Stimulated activated CD4-positive, alpha-beta T cell treated with anti-CD3 and anti-CD28 coated beads, Interleukin-12 subunit alpha, Interleukin-12 subunit beta, amount 100 ng/mL, for 24 hours (primary cell): Measurements from ENCODE around the gene PGA4.

Source experiments
- DNase-seq, 2 experiments: peaks; one replicate each; pipeline ENCODE4 v3.0.0-alpha.2; 2020; ENCODE audit warnings: low read depth in 2 of 2

The PGA4 gene

GRCh38 chr11:61279934-61280659 lies 58.0 kb downstream of the PGA4 start:
- no peak for DNase-seq

DNA sequence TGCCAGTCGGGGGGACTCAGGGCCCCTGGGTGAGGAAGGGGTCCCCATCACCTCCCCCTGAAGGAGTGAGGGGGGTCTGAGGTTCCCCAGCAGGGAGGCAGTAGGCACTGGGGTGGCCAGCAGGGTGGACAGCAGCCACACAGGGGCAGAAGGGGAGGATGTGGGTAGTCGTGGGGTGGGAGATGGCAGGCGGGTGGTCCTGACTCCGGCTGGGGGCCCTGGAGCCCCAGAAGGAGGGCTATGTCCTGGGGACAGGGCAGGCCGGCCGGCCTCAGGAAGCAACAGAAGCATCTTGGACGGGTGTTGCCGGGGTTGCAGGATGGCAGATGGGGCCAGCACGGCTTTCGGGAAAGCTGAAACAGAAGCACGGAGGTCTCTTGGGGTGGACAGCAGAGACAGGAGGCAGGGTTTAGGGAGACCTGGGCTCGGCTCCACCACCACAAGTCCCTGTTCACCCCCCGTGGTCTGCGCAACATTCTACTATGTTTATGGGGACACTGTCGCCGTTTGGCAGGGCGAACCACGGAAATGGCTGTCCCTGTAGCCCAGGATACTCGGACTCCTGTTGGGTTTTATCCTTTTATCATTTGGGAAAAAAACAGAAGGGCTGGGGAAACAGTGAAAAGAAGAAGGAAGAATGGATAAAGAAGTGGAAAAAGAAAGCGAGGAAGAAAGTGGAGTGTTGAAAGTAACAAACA lies 58.9 kb downstream of the PGA4 start:
- DNase-seq = no peak
